GM19351 (cell line): ENCODE measurements around the gene TTLL11.
"Not testable (repeated sequence)": the region's sequence is repeated elsewhere in the genome, so short reads cannot be mapped to it uniquely, and the experiment has no call there.

Experiments used
- ATAC-seq: cut with Tn5 transposase; IDR thresholded peaks from one replicate; pipeline ENCODE4 v1.9.1; 2021; ENCODE audit warnings: mild to moderate bottlenecking, moderate library complexity; ENCODE audit not compliant: unreplicated experiment

The TTLL11 gene

GRCh38 chr9:122007837-122008236 lies 85.3 kb downstream of the TTLL11 start:
- no peak for ATAC-seq

DNA sequence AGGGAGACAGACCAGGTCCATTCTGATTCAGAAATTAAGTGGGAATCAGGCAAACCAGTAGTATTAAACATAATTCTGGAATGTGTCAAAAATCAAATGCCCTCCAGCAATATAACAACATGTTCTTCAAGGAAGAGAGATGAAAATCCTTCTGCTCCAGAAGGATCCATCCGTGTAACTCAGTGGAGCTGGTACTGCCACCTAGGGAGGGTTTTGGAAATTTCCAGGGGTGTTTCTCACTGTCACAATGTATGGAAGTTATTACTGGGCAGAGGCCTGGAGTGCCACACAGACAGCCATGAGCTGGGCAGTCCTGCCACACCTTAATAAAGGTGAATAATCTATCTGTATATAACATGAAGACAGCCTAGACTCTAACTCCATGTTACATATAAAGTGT lies 87.5 kb downstream of the TTLL11 start:
- ATAC-seq = no peak

DNA sequence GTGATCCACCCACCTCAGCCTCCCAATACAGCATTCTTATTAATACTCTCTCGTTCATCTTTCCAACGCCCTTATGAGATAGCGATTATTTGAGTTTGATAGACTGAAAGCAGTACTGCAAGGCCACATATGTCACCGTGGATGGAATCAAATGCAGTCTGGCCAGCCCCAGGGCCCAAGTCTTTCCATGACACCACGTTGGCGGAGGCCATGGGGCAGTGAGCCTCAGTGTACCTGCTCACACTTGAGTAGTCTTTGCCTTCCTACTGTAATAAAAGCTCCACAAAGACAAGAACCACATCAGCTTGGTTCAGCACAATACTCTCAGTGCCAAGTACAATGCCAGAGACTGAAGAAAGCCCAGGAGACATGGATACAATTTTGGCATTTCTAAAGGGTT lies 88.5 kb downstream of the TTLL11 start:
- ATAC-seq = no peak

GRCh38 chr9:122001491-122002201 lies 91.5 kb downstream of the TTLL11 start:
- ATAC-seq = no peak

DNA sequence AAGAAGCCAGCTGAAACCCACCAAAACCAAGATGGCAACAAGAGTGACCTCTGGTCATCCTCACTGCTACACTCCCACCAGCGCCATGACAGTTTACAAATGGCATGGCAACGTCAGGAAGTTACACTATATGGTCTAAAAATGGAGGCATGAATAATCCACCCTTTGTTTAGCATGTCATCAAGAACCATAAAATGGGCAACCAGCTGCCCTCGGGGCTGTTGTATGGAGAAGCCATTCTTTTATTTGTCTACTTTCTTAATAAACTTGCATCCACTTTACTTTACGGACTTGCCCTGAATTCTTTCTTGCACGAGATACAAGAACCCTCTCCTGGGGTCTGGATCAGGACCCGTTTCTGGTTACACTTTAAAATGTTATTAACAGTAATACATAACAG lies 92.6 kb downstream of the TTLL11 start:
- not testable (repeated sequence) for ATAC-seq

GRCh38 chr9:121999556-121999955 lies 93.6 kb downstream of the TTLL11 start:
- ATAC-seq = no peak

- ATAC-seq = no peak
Observed at GRCh38 chr9:121998513-121999049, 94.5 kb downstream of the TTLL11 start.

DNA sequence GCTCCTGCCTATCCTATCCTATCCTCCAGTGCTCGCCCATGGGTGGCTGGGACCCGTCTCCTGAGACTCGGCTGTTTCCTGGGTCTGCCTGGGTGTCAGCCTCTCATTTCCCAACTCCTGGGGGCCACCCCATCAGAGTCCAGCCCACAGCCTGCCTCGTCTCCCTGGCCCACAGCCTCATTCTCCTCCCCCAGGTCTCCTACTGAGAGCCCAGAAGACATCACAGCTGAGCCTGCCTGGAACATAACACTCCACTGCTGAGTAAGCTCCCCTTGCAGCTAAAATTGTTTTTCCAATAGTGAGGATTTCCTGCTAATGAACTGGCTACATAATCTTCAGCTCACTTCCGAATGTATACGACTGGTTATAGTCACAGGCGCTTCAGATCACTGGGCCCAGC lies 95.3 kb downstream of the TTLL11 start:
- ATAC-seq = no peak

GRCh38 chr9:121996783-121997182 lies 96.3 kb downstream of the TTLL11 start:
- ATAC-seq = no peak

GRCh38 chr9:121995997-121996396 lies 97.1 kb downstream of the TTLL11 start:
- ATAC-seq = no peak

GRCh38 chr9:121992571-121993212 lies 100.4 kb downstream of the TTLL11 start:
- no peak for ATAC-seq

GRCh38 chr9:121991307-121991661 lies 101.8 kb downstream of the TTLL11 start:
- ATAC-seq = no peak

DNA sequence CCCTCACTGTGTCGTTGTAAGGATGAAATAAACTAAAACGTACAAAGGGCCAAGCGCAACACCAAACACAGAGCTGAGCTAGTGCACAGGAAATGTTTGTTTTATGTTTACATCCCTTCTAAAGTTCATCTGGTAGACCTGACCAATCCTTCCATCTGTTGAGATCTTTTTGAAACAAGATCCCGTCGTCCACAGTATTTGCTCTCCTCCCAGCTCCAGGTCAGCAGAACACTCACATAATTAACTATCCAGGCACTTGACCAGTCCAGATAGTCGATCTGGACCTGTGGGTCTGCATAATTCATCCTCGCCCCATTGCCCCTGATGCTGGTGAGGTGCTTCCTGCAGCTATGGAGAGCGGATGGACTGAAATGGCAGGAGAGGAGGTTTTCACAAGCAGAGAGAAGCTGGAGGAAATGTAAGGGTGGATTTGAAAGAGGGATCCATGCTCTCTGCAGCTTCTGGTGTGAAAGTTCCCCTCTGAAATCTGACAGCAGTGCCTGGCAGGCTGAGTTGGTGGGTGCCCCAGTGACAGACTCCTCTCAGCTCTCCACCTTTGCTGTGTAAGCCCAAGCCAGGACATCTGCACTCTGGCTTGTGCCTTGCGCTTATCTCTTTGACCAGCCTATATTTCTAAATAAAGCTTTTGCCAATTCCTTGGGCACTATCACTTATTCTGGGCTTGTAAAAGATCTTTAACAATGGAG lies 102.4 kb downstream of the TTLL11 start:
- ATAC-seq = no peak

GRCh38 chr9:121989010-121989409 lies 104.1 kb downstream of the TTLL11 start:
- ATAC-seq = no peak

DNA sequence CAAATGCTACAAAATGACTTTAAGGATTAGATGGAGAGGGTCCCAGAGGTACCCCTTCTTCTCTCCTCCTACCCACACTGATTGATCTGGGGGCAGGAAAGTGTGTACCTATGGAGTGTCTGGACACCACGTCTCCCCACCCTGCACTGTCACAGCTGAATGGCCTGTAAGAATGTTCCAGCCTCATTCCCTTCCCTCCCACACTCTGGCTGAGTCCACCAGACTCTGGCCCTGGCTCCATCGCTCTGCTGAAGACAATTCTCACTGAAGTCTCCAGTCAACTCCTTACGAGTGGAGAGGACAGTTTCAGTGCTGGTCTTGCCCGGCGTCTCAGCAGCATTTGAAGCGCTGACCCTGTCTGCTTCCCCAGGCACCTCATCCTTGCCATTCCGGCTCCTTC lies 105.8 kb downstream of the TTLL11 start:
- ATAC-seq = no peak

DNA sequence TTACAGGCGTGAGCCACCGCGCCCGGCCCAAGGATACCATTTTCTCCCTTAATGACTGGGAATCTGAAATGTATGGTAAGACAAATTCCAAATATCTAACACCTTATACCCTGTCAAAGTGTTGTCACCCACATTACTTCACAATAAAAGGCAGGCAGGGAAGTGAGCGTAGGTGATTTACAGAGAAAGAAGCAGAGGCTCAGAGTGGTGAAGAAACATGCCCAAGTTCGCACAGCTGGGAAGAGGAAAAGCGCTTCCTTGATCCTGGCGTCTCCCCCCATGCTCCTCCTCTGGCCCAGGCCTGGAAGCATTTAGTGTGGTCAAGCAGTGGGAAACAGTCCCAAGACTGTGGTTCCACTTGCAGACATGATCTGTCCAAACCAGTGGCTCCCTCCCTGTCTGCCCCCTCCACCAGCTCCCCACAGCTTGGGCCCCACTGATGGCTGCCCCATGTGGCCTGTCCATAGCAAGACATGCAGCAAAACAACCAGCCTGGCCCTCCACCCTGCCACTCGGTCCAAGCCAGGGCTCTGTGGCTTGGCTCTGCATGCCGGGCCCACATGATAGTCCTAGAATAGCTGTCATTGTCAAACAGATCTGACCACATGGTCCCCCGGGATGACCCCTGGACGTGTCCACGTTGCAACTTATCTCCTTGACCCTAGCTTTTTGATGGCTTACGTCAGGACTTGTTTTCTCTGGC lies 107.2 kb downstream of the TTLL11 start:
- no peak for ATAC-seq

- no peak for ATAC-seq
Observed at GRCh38 chr9:121984726-121985402, 108.2 kb downstream of the TTLL11 start.

DNA sequence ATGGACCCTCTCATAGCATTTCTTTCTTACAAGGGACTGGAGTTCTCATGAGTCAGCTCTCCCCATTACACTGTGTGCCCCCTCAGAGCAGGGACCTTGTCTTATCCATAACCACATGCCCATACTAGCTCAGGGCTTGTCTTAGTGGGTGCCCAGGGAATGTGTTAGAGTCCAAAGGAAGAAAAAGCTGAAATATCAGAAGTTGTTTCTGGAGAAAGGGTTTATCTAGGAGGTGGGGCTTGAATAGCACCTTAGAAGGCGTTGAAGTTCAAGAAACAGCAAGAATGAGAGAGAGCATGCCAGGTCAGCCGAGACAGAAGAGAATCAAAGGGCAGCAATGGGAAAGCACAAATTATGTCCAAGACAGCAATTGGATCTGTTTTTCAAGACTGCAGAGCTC lies 109.4 kb downstream of the TTLL11 start:
- ATAC-seq = no peak

DNA sequence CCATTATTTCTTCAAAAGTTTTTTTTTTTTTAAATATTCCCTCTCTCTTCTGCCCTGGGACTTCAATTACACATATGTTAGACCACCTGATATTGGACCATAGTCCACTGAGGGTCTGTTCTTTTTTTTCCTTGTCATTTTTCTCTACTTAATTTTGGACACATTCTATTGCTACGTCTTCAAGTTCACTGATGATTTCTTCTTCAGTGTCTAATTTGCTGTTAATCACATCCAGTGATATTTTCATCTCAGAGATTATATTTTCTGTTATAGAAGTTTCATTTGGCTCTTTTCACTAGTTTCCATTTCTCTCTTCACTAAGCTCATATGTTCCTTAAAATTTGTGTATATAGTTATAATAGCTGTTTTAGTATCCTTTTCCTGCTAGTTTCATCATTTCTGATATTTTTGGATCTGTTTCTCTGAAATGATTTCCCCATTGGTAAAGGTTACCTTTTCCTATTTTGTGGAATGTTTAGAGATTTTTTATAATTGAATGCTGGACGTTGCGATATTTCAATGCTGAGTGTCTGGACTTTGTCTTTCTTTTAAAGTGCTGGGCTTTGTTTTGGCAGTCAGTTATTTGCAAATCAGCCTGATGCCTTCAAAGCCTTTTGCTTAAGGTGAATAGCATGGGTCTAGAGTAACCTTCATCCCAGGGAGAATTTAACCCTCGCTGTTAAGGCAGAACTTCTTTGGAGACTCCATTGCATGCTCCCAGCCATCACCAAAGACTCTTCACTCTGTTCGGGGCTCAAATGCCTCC lies 111.8 kb downstream of the TTLL11 start:
- ATAC-seq = no peak

- ATAC-seq = not testable (repeated sequence)
Observed at GRCh38 chr9:121980665-121981064, 112.4 kb downstream of the TTLL11 start.
